Caco-2 (cell line): ENCODE measurements around the gene SLC5A3. TPM values are rescaled to one million over a fixed set of nuclear protein-coding genes. Genes with fewer than 3 reads are reported as not detected.

ENCODE experiments used
- BruUV-seq: library from RNA; stranded (reverse); fragments of 400-500 nt; replicated peaks from 2 replicates; lab custom pipeline; 2021; lab: Mats Ljungman, UMichigan
- CTCF ChIA-PET: fragments of 300-600 bp; sonication (Branson Sonifier 250); formaldehyde crosslinking; loops from one replicate; lab custom pipeline; 2022; ENCODE audit warnings: antibody characterized with exemption; lab: Charles Lee
- POLR2A ChIA-PET: fragments of 300-600 bp; sonication (Branson Sonifier 250); formaldehyde crosslinking; loops from one replicate; lab custom pipeline; 2022; ENCODE audit warnings: antibody characterized with exemption; lab: Charles Lee
- DNase-seq, 2 experiments: peaks; one replicate each; pipeline versions ENCODE4 v3.0.0 to v3.0.0-alpha.2; 2020 to 2022
- H3K27me3 ChIP-seq: replicated peaks from 2 replicates; pipeline ENCODE4 v1.6.0; 2011; ENCODE audit warnings: low read length; ENCODE audit not compliant: control insufficient read depth, insufficient read depth
- H3K36me3 ChIP-seq: 2 replicates; pipeline ENCODE4 v1.5.1; 2011; ENCODE audit warnings: low read length; ENCODE audit not compliant: control insufficient read depth, insufficient read depth
- H3K4me1 ChIP-seq: fragments of 250-450 bp; sonication (Bioruptor Pico); 2 replicates; pipeline ENCODE4 v1.5.1; 2020; ENCODE audit warnings: mild to moderate bottlenecking
- H3K4me3 ChIP-seq: 2 replicates; pipeline ENCODE4 v1.5.1; 2011; ENCODE audit warnings: low read depth, mild to moderate bottlenecking, control low read depth, low read length
- H3K9me3 ChIP-seq: fragments of 250-450 bp; sonication (Bioruptor Pico); 2 replicates; pipeline ENCODE4 v1.5.1; 2020; ENCODE audit warnings: mild to moderate bottlenecking, moderate library complexity
- H3K27ac Mint-ChIP-seq: one replicate; pipeline ENCODE4 v1.8.0; 2022; ENCODE audit warnings: mixed read lengths; ENCODE audit not compliant: unreplicated experiment
- H3K27me3 Mint-ChIP-seq: one replicate; pipeline ENCODE4 v1.8.0; 2022; ENCODE audit warnings: mixed read lengths; ENCODE audit not compliant: insufficient read depth, unreplicated experiment
- H3K36me3 Mint-ChIP-seq: one replicate; pipeline ENCODE4 v1.8.0; 2022; ENCODE audit warnings: mild to moderate bottlenecking, mixed read lengths; ENCODE audit not compliant: insufficient read depth, unreplicated experiment
- H3K4me1 Mint-ChIP-seq: one replicate; pipeline ENCODE4 v1.8.0; 2022; ENCODE audit warnings: low read depth, mixed read lengths; ENCODE audit not compliant: unreplicated experiment
- H3K4me3 Mint-ChIP-seq: one replicate; pipeline ENCODE4 v1.8.0; 2022; ENCODE audit warnings: mild to moderate bottlenecking, moderate library complexity, mixed read lengths; ENCODE audit not compliant: unreplicated experiment
- H3K9me3 Mint-ChIP-seq: one replicate; pipeline ENCODE4 v1.8.0; 2022; ENCODE audit warnings: mixed read lengths; ENCODE audit not compliant: unreplicated experiment
- intact Hi-C: fragments of 100-400 bp; cut with micrococcal nuclease; formaldehyde crosslinking; loops from one replicate; pipeline ENCODE4 v1.10.0; 2022; ENCODE audit not compliant: unreplicated experiment
- total RNA-seq: library from RNA; stranded (reverse); gene quantifications from 2 replicates; pipeline ENCODE4 v1.2.3, GENCODE V29; 2022
- TF ChIP-seq, protein P1 (sequence below), 2 experiments: fragments of 200-600 bp in 1 of 2; IDR thresholded peaks; 1 replicate in 1 of 2; 2 replicates in 1 of 2; pipeline versions ENCODE4 v1.5.1 to v1.8.0; 2011 to 2022; ENCODE audit warnings: antibody characterized with exemption in 1 of 2, control low read depth in 1 of 2, inconsistent platforms in 1 of 2, low read depth in 1 of 2, low read length in 1 of 2, mild to moderate bottlenecking in 1 of 2, moderate library complexity in 1 of 2; ENCODE audit not compliant: insufficient read depth in 1 of 2, severe bottlenecking in 1 of 2, unreplicated experiment in 1 of 2

The SLC5A3 gene
- total RNA-seq, 1 experiment from 2014 or later, result 19.1 TPM

GRCh38 chr21:34100337-34100736 is 27.0 kb downstream of the SLC5A3 start:
- Mint-ChIP-seq H3K27me3 (no peaks in the 10 kb centered on the region), H3K36me3 (peaks cover 57% of the 10 kb centered on the region), H3K9me3 (no peaks in the 10 kb centered on the region), H3K4me3 (no peak overlapping the region), H3K27ac (no peak overlapping the region), H3K4me1 (no peaks in the 10 kb centered on the region)
- TF ChIP-seq, protein P1, sequence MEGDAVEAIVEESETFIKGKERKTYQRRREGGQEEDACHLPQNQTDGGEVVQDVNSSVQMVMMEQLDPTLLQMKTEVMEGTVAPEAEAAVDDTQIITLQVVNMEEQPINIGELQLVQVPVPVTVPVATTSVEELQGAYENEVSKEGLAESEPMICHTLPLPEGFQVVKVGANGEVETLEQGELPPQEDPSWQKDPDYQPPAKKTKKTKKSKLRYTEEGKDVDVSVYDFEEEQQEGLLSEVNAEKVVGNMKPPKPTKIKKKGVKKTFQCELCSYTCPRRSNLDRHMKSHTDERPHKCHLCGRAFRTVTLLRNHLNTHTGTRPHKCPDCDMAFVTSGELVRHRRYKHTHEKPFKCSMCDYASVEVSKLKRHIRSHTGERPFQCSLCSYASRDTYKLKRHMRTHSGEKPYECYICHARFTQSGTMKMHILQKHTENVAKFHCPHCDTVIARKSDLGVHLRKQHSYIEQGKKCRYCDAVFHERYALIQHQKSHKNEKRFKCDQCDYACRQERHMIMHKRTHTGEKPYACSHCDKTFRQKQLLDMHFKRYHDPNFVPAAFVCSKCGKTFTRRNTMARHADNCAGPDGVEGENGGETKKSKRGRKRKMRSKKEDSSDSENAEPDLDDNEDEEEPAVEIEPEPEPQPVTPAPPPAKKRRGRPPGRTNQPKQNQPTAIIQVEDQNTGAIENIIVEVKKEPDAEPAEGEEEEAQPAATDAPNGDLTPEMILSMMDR (IDR thresholded peaks at IDR 0.05; ENCODE audit: insufficient read depth in 1 of 2, low read depth in 1 of 2, low read length in 1 of 2, severe bottlenecking in 1 of 2, unreplicated experiment in 1 of 2), result no peak
- intact Hi-C loops, result no loop called here
- no peak overlapping the region for H3K4me3 ChIP-seq
- no peaks in the 10 kb centered on the region for H3K9me3 ChIP-seq
- BruUV-seq, result no TSS peak
- CTCF ChIA-PET, result no interaction called here
- H3K4me1 ChIP-seq, result no peaks in the 10 kb centered on the region
- H3K27me3 ChIP-seq, result no peaks in the 10 kb centered on the region
- H3K36me3 ChIP-seq, result no peaks in the 10 kb centered on the region; the same call in 1 of the 2 replicates
- POLR2A ChIA-PET, result no interaction called here
- DNase-seq, result no peak

GRCh38 chr21:34100790-34101189 is 27.4 kb downstream of the SLC5A3 start:
- Histone ChIP-seq H3K9me3 (no peaks in the 10 kb centered on the region), H3K36me3 (no peaks in the 10 kb centered on the region), H3K4me3 (no peak overlapping the region), H3K4me1 (no peaks in the 10 kb centered on the region), H3K27me3 (no peaks in the 10 kb centered on the region)
- Mint-ChIP-seq H3K4me3 (no peak overlapping the region), H3K27me3 (no peaks in the 10 kb centered on the region), H3K27ac (no peak overlapping the region), H3K9me3 (no peaks in the 10 kb centered on the region), H3K4me1 (no peaks in the 10 kb centered on the region), H3K36me3 (peaks cover 53% of the 10 kb centered on the region)
- BruUV-seq, result no TSS peak
- POLR2A ChIA-PET, result no interaction called here
- DNase-seq, result no peak
- intact Hi-C loops, result no loop called here
- CTCF ChIA-PET, result no interaction called here
- TF ChIP-seq, protein P1 (IDR thresholded peaks at IDR 0.05; ENCODE audit: insufficient read depth in 1 of 2, low read depth in 1 of 2, low read length in 1 of 2, severe bottlenecking in 1 of 2, unreplicated experiment in 1 of 2), result no peak

GRCh38 chr21:34105947-34106541 is 32.7 kb downstream of the SLC5A3 start:
- no peaks in the 10 kb centered on the region for H3K27me3 ChIP-seq
- DNase-seq, result no peak
- H3K27me3 Mint-ChIP-seq, result no peaks in the 10 kb centered on the region
- no peaks in the 10 kb centered on the region for H3K4me1 Mint-ChIP-seq
- ChIA-PET POLR2A (no interaction called here), CTCF (no interaction called here)
- no peaks in the 10 kb centered on the region; the same call in 1 of the 2 replicates for H3K4me1 ChIP-seq
- intact Hi-C loops, result no loop called here
- TF ChIP-seq, protein P1 (IDR thresholded peaks at IDR 0.05; ENCODE audit: insufficient read depth in 1 of 2, low read depth in 1 of 2, low read length in 1 of 2, severe bottlenecking in 1 of 2, unreplicated experiment in 1 of 2), result no peak
- H3K36me3 Mint-ChIP-seq, result peaks cover 36% of the 10 kb centered on the region
- no peak overlapping the region for H3K4me3 Mint-ChIP-seq
- H3K36me3 ChIP-seq, result no peaks in the 10 kb centered on the region
- no TSS peak for BruUV-seq
- H3K9me3 Mint-ChIP-seq, result no peaks in the 10 kb centered on the region
- no peak overlapping the region for H3K4me3 ChIP-seq
- H3K9me3 ChIP-seq, result no peaks in the 10 kb centered on the region
- no peak overlapping the region for H3K27ac Mint-ChIP-seq
